Transverse colon (tissue), 4 donors: ENCODE data around the gene ARL4A. TPM values are rescaled to one million over a fixed set of nuclear protein-coding genes. Genes with fewer than 3 reads are reported as not detected.

Source experiments
- DNase-seq: peaks from one replicate; pipeline ENCODE4 v3.0.0-alpha.2; 2019
- H3K27ac ChIP-seq, 4 donors: fragments of 200-600 bp; sonication (generic); 2 replicates each; pipeline ENCODE4 v1.5.1; 2016 to 2018; ENCODE audit warnings: inconsistent platforms in 4 of 4
- H3K27me3 ChIP-seq: fragments of 200-600 bp; sonication (generic); 2 replicates; pipeline ENCODE4 v1.5.1; 2017; ENCODE audit warnings: inconsistent platforms
- H3K36me3 ChIP-seq, 4 donors: fragments of 200-600 bp; sonication (generic); 2 replicates each; pipeline ENCODE4 v1.5.1; 2017 to 2019; ENCODE audit warnings: inconsistent platforms in 4 of 4
- H3K4me1 ChIP-seq, 4 donors: fragments of 200-600 bp; sonication (generic); 2 replicates each; pipeline ENCODE4 v1.5.1; 2017 to 2020; ENCODE audit warnings: inconsistent platforms in 4 of 4
- H3K4me3 ChIP-seq, 4 donors: fragments of 200-600 bp; sonication (generic); 1 replicate in 1 of 4; 2 replicates in 3 of 4; pipeline versions ENCODE4 v1.5.1 to v1.6.1; 2017 to 2019; ENCODE audit warnings: inconsistent platforms in 4 of 4
- H3K9me3 ChIP-seq, 2 donors: fragments of 200-600 bp; sonication (generic); 2 replicates each; pipeline ENCODE4 v1.5.1; 2017 to 2019; ENCODE audit warnings: inconsistent platforms in 2 of 2
- CTCF ChIP-seq, 5 experiments: fragments of 200-600 bp in 3 of 5; fragments of 450-650 bp in 2 of 5; sonication (generic) in 3 of 5; IDR thresholded peaks; 1 replicate in 2 of 5; 2 replicates in 3 of 5; pipeline ENCODE4 v1.5.1; 2016 to 2017; ENCODE audit warnings: antibody characterized with exemption in 5 of 5, inconsistent platforms in 3 of 5, mild to moderate bottlenecking in 2 of 5, moderate library complexity in 1 of 5
- EP300 ChIP-seq: sonication (generic); formaldehyde crosslinking; IDR thresholded peaks from one replicate; pipeline ENCODE4 v1.6.1; 2017; ENCODE audit warnings: antibody characterized with exemption, low read depth
- POLR2A ChIP-seq: fragments of 450-650 bp; IDR thresholded peaks from one replicate; pipeline ENCODE4 v1.6.1; 2016; ENCODE audit warnings: antibody characterized with exemption, mild to moderate bottlenecking, moderate library complexity
- POLR2AphosphoS5 ChIP-seq, 3 donors: sonication (generic); formaldehyde crosslinking; IDR thresholded peaks; one replicate each; pipeline ENCODE4 v1.6.1; 2016; ENCODE audit warnings: antibody characterized with exemption in 3 of 3
- WGBS, 2 donors: methylation state at CpG; one replicate each; pipeline ENCODE4 v1.1.5; 2018; ENCODE audit warnings: low coverage in 1 of 2; 5-methylcytosine and 5-hydroxymethylcytosine counted together
- in situ Hi-C, 4 donors: fragments of 200-750 bp; cut with MboI; loops; one replicate each; pipeline versions ENCODE4 v1.15.0 to v1.15.1; 2017; ENCODE audit warnings: low sequenced_read_pairs in 3 of 4, low pct_ligation_motif_present in 1 of 4, low pct_unique_long_range_greater_than_20kb in 1 of 4
- intact Hi-C: fragments of 100-400 bp; cut with DNase I; formaldehyde crosslinking; loops from one replicate; pipeline ENCODE4 v1.15.1; 2023; ENCODE audit warnings: low total_unique reads
- total RNA-seq, 4 donors: library from RNA; depleted of rRNA; stranded (reverse); fragments of >200 nt; gene quantifications; one replicate each; pipeline ENCODE4 v1.1.0, GENCODE V29; 2016

The ARL4A gene
- total RNA-seq, 4 donors from 2014 or later: 10.5 to 135 (median 74.9) TPM

- peak; percentile 29 for DNase-seq
- in situ Hi-C loops (no loop called here), intact Hi-C loops (no loop called here)
- H3K27me3 ChIP-seq: no peaks in the 10 kb centered on the region
- H3K4me3 ChIP-seq: no peak overlapping the region
- H3K4me1 ChIP-seq: peaks cover 0 to 5% (median under 1%) of the 10 kb centered on the region in 4 donors
- H3K9me3 ChIP-seq: no peaks in the 10 kb centered on the region
- TF ChIP-seq POLR2A (no peak), CTCF (IDR thresholded peaks at IDR 0.05) (peak; percentile 24 to 46 (median 37))
- no peaks in the 10 kb centered on the region for H3K36me3 ChIP-seq
- WGBS, 2 donors: 60 to 65% methylated on average over 4 of the region's 4 CpGs
- H3K27ac ChIP-seq: no peak overlapping the region
These were observed 12.6 kb upstream of the ARL4A start for GRCh38 chr7:12674861-12675260.

GRCh38 chr7:12683678-12684585 lies 3.5 kb upstream of the ARL4A start:
- peaks cover 0 to 7% (median 3%) of the 10 kb centered on the region in 4 donors for H3K4me1 ChIP-seq
- H3K27me3 ChIP-seq: no peaks in the 10 kb centered on the region
- in situ Hi-C loops (loop anchor here in 2 of 4 donors (10.0 kb wide), 1 partner anchor 581 kb away; no protein-coding TSS in a partner anchor), intact Hi-C loops (no loop called here)
- TF ChIP-seq POLR2AphosphoS5 (IDR thresholded peaks at IDR 0.05) (no peak), CTCF (IDR thresholded peaks at IDR 0.05) (peak in 3 of 5 experiments; percentile 13 to 20 (median 16))
- H3K4me3 ChIP-seq: no peak overlapping the region
- 51 to 53% methylated on average over 2 of the region's 2 CpGs for WGBS, 2 donors
- H3K36me3 ChIP-seq: no peaks in the 10 kb centered on the region
- H3K27ac ChIP-seq: no peak overlapping the region
- no peaks in the 10 kb centered on the region for H3K9me3 ChIP-seq
- DNase-seq: no peak

- 82 to 92% methylated on average over 10 to 19 of the region's 19 CpGs for WGBS, 2 donors
- Histone ChIP-seq H3K36me3 (no peaks in the 10 kb centered on the region), H3K27ac (no peak overlapping the region), H3K27me3 (no peaks in the 10 kb centered on the region), H3K9me3 (no peaks in the 10 kb centered on the region), H3K4me3 (no peak overlapping the region), H3K4me1 (peaks cover 0 to 14% (median 7%) of the 10 kb centered on the region in 4 donors)
- DNase-seq: no peak
- in situ Hi-C loops (loop anchor here in 2 of 4 donors (10.0 kb wide), 1 partner anchor 580 kb away; no protein-coding TSS in a partner anchor), intact Hi-C loops (no loop called here)
- TF ChIP-seq CTCF (IDR thresholded peaks at IDR 0.05) (no peak), POLR2A (no peak)
These were observed 2.7 kb upstream of the ARL4A start for GRCh38 chr7:12684733-12685132.

GRCh38 chr7:12685550-12685949 lies 1.9 kb upstream of the ARL4A start:
- H3K27me3 ChIP-seq: no peaks in the 10 kb centered on the region
- H3K36me3 ChIP-seq: no peaks in the 10 kb centered on the region
- peak overlapping the region; percentile 95 to 99 (median 96) for H3K27ac ChIP-seq
- peaks cover 0 to 22% (median 8%) of the 10 kb centered on the region in 4 donors for H3K4me1 ChIP-seq
- intact Hi-C loops (no loop called here), in situ Hi-C loops (loop anchor here in 2 of 4 donors (10.0 kb wide), 1 partner anchor 579 kb away; no protein-coding TSS in a partner anchor)
- 81 to 85% methylated on average over 9 to 13 of the region's 13 CpGs for WGBS, 2 donors
- DNase-seq: no peak
- no peak overlapping the region for H3K4me3 ChIP-seq
- TF ChIP-seq EP300: no peak
- no peak for TF ChIP-seq POLR2A
- no peak for TF ChIP-seq POLR2AphosphoS5 (IDR thresholded peaks at IDR 0.05)
- peak in 3 of 5 experiments; percentile 8 to 23 (median 17) for TF ChIP-seq CTCF (IDR thresholded peaks at IDR 0.05)
- H3K9me3 ChIP-seq: no peaks in the 10 kb centered on the region
